Heart right ventricle (tissue), 16 donors: ENCODE measurements around the gene MPHOSPH8. TPM values are rescaled to one million over a fixed set of nuclear protein-coding genes. Genes with fewer than 3 reads are reported as not detected.

ENCODE experiments used
- ATAC-seq, 8 donors: fragments of 200-7000 bp; cut with Tn5 transposase; one replicate each; pipeline ENCODE4 v1.9.1; 2020; ENCODE audit warnings: mild to moderate bottlenecking in 8 of 8, moderate library complexity in 8 of 8, moderate number of reproducible peaks in 1 of 8
- DNase-seq, 2 donors: peaks; one replicate each; pipeline ENCODE4 v3.0.0-alpha.2; 2020
- H3K27ac ChIP-seq, 10 donors: fragments of 200-600 bp; sonication (generic) in 2 of 10; one replicate each; pipeline versions ENCODE4 v1.5.0 to v1.8.0; 2020 to 2022; ENCODE audit warnings: mild to moderate bottlenecking in 3 of 10
- H3K27me3 ChIP-seq, 7 donors: fragments of 200-600 bp; one replicate each; pipeline ENCODE4 v1.8.0; 2021 to 2022; ENCODE audit warnings: mild to moderate bottlenecking in 2 of 7
- H3K36me3 ChIP-seq, 9 donors: fragments of 200-600 bp; sonication (generic) in 1 of 9; one replicate each; pipeline versions ENCODE4 v1.5.0 to v1.8.0; 2020 to 2022; ENCODE audit warnings: mild to moderate bottlenecking in 2 of 9
- H3K4me1 ChIP-seq, 9 donors: fragments of 200-600 bp; sonication (generic) in 1 of 9; one replicate each; pipeline versions ENCODE4 v1.5.0 to v1.8.0; 2020 to 2022; ENCODE audit warnings: mild to moderate bottlenecking in 4 of 9
- H3K4me3 ChIP-seq, 10 donors: fragments of 200-600 bp; sonication (generic) in 2 of 10; one replicate each; pipeline versions ENCODE4 v1.5.0 to v1.8.0; 2020 to 2022; ENCODE audit warnings: mild to moderate bottlenecking in 7 of 10, moderate library complexity in 2 of 10
- H3K9me3 ChIP-seq, 11 donors: fragments of 200-600 bp in 10 of 11; sonication (generic) in 2 of 11; one replicate each; pipeline versions ENCODE4 v1.5.0 to v1.8.0; 2013 to 2022; ENCODE audit warnings: mild to moderate bottlenecking in 2 of 11, control low read depth in 1 of 11, moderate library complexity in 1 of 11
- CTCF ChIP-seq, 9 donors: fragments of 200-600 bp; sonication (generic) in 2 of 9; IDR thresholded peaks; one replicate each; pipeline versions ENCODE4 v1.5.0 to v1.8.0; 2021 to 2022; ENCODE audit warnings: antibody characterized with exemption in 9 of 9, mild to moderate bottlenecking in 5 of 9, moderate library complexity in 1 of 9
- WGBS, 2 donors: extraction: QIAGEN DNeasy Blood & Tissue Kit; methylation state at CpG; one replicate each; pipeline ENCODE4 v1.1.7; 2013; ENCODE audit warnings: inconsistent platforms in 1 of 2; 5-methylcytosine and 5-hydroxymethylcytosine counted together
- intact Hi-C, 10 donors: fragments of 100-400 bp; cut with DNase I; formaldehyde crosslinking; loops; one replicate each; pipeline versions ENCODE4 v1.11.1 to v1.14.2; 2022
- polyA plus RNA-seq, 2 donors: library from polyadenylated mRNA; stranded (reverse); fragments of 200-250 nt; gene quantifications; one replicate each; pipeline ENCODE4 v1.2.3, GENCODE V29; 2013
- total RNA-seq, 10 donors: library from RNA; stranded (reverse); fragmentation: NEBNext Ultra II Directional in 3 of 10; extraction: Animal tissue kit (Norgen Biotek cat#: 25700) in 3 of 10; gene quantifications; one replicate each; pipeline versions ENCODE4 v1.2.1 to v1.2.4, GENCODE V29; 2021 to 2023
- donor health status: Arrhythmogenic right ventricular cardiomyopathy.
- donor health status: ischemic (EF 13 %, LVEDD 7.1; RV severe dilation, severe dysfunction).
- donor health status: healthy with polysubstance abuse.
- donor health status: DM: no; HTN: yes; CAD: no.
- donor health status: DM: no; HTN: no; CAD: no.
- donor health status: ischemic (EF 25% LVEDD 6.9; RV normal size, moderate dysfunction).
- donor health status: ischemic (EF 25% LVEDD 5.7; RV mildly dilated, moderate dysfunction).
- donor health status: healthy.
- donor health status: DM: yes; HTN: yes; CAD: no.
- donor health status: Ischemic cardiomyopathy.
- donor health status: ischemic (EF 35%, LVEDD 5.7; RV mildly dilated, moderate dysfunction).
- donor health status: nonischemic (EF 11% LVEDD 7.7; RV severe dilation, severe dysfunction).
- donor health status: DM: yes; HTN: yes; CAD: no.
- donor health status: PGD.
- donor health status: ischemic (EF 29% LVEDD 5.4; RV normal size, mild dysfunction).
- donor health status: nonischemic (EF 23%, LVEDD 6.1; RV moderate dilation, normal function).

Gene MPHOSPH8
- total and polyA plus RNA-seq, 12 donors = 13.3 to 50.5 (median 31.0) TPM

GRCh38 chr13:19596086-19596485 lies 37.4 kb upstream of the MPHOSPH8 start:
- Histone ChIP-seq H3K36me3 (no peaks in the 10 kb centered on the region), H3K27me3 (peaks cover 0 to 33% (median 14%) of the 10 kb centered on the region in 7 donors), H3K27ac (no peak overlapping the region), H3K9me3 (no peaks in the 10 kb centered on the region), H3K4me3 (no peak overlapping the region), H3K4me1 (no peaks in the 10 kb centered on the region)
- intact Hi-C loops = no loop called here
- no peak for TF ChIP-seq CTCF (IDR thresholded peaks at IDR 0.05)
- 90 to 91% methylated on average over 3 of the region's 3 CpGs for WGBS, 2 donors
- DNase-seq (no peak), ATAC-seq (no peak)

GRCh38 chr13:19596960-19597361 lies 36.5 kb upstream of the MPHOSPH8 start:
- Histone ChIP-seq H3K9me3 (no peaks in the 10 kb centered on the region), H3K4me1 (peaks cover 0 to 6% (median 4%) of the 10 kb centered on the region in 9 donors), H3K27ac (no peak overlapping the region), H3K36me3 (no peaks in the 10 kb centered on the region), H3K27me3 (peaks cover 0 to 42% (median 23%) of the 10 kb centered on the region in 7 donors), H3K4me3 (no peak overlapping the region)
- intact Hi-C loops = no loop called here
- ATAC-seq (no peak), DNase-seq (no peak)
- no peak for TF ChIP-seq CTCF (IDR thresholded peaks at IDR 0.05)
- WGBS, 2 donors = 84% methylated on average over 6 of the region's 6 CpGs

- no peak for ATAC-seq
- Histone ChIP-seq H3K9me3 (no peaks in the 10 kb centered on the region), H3K36me3 (no peaks in the 10 kb centered on the region), H3K27ac (no peak overlapping the region), H3K4me3 (no peak overlapping the region), H3K27me3 (peaks cover 0 to 47% (median 29%) of the 10 kb centered on the region in 7 donors), H3K4me1 (peaks cover 0 to 11% (median 6%) of the 10 kb centered on the region in 9 donors)
- no peak for DNase-seq
- intact Hi-C loops = no loop called here
- no peak for TF ChIP-seq CTCF (IDR thresholded peaks at IDR 0.05)
- WGBS, 2 donors = 80 to 81% methylated on average over 5 of the region's 5 CpGs
Measured at GRCh38 chr13:19597523-19597922, 35.9 kb upstream of the MPHOSPH8 start.

- Histone ChIP-seq H3K4me1 (peaks cover 0 to 13% (median 6%) of the 10 kb centered on the region in 9 donors), H3K4me3 (peak overlapping the region; percentile 22 to 65 (median 59)), H3K27ac (peak overlapping the region in 2 of 10 donors; percentile 4 to 9), H3K27me3 (peaks cover 0 to 55% (median 43%) of the 10 kb centered on the region in 7 donors), H3K36me3 (no peaks in the 10 kb centered on the region), H3K9me3 (peaks cover 0 to 5% (median 0%) of the 10 kb centered on the region in 11 donors)
- ATAC-seq (peak; percentile 66 to 91 (median 80)), DNase-seq (peak in 1 of 2 donors; percentile 38)
- intact Hi-C loops = no loop called here
- peak in 4 of 9 donors; percentile 21 to 30 (median 26) for TF ChIP-seq CTCF (IDR thresholded peaks at IDR 0.05)
- WGBS, 2 donors = 2% methylated on average over 88 to 108 of the region's 108 CpGs
Measured at GRCh38 chr13:19601749-19602725, 31.4 kb upstream of the MPHOSPH8 start.
